Stomach (tissue), 9 donors: ENCODE data around the gene SSMEM1. TPM values are rescaled to one million over a fixed set of nuclear protein-coding genes. Genes with fewer than 3 reads are reported as not detected.
"Not testable (repeated sequence)": the region's sequence is repeated elsewhere in the genome, so short reads cannot be mapped to it uniquely, and the experiment has no call there.

ENCODE experiments used
- DNase-seq, 2 donors: peaks; one replicate each; pipeline versions ENCODE4 v3.0.0 to v3.0.0-alpha.2; 2013 to 2019
- H3K27ac ChIP-seq, 5 donors: fragments of 200-600 bp in 4 of 5; sonication (generic) in 4 of 5; one replicate each; pipeline ENCODE4 v1.5.1; 2013 to 2019; ENCODE audit warnings: mild to moderate bottlenecking in 1 of 5, moderate library complexity in 1 of 5
- H3K27me3 ChIP-seq, 3 donors: fragments of 200-600 bp; sonication (generic); one replicate each; pipeline ENCODE4 v1.5.1; 2017 to 2019; ENCODE audit warnings: mixed run types in 1 of 3
- H3K36me3 ChIP-seq, 4 donors: fragments of 200-600 bp; sonication (generic); 1 replicate in 3 of 4; 2 replicates in 1 of 4; pipeline ENCODE4 v1.5.1; 2016 to 2019
- H3K4me1 ChIP-seq, 4 donors: fragments of 200-600 bp; sonication (generic); one replicate each; pipeline ENCODE4 v1.5.1; 2016 to 2019
- H3K4me3 ChIP-seq, 4 donors: fragments of 200-600 bp; sonication (generic) in 3 of 4; one replicate each; pipeline ENCODE4 v1.5.1; 2016 to 2019; ENCODE audit warnings: mild to moderate bottlenecking in 1 of 4
- H3K9me3 ChIP-seq, 4 donors: fragments of 200-600 bp; sonication (generic); one replicate each; pipeline ENCODE4 v1.5.1; 2016 to 2019
- EP300 ChIP-seq: sonication (generic); formaldehyde crosslinking; IDR thresholded peaks from one replicate; pipeline ENCODE4 v1.6.1; 2017; ENCODE audit warnings: antibody characterized with exemption
- POLR2A ChIP-seq, 4 donors: fragments of 450-650 bp; IDR thresholded peaks; one replicate each; pipeline ENCODE4 v1.6.1; 2016; ENCODE audit warnings: antibody characterized with exemption in 4 of 4, control low read depth in 2 of 4, mild to moderate bottlenecking in 1 of 4, moderate library complexity in 1 of 4
- POLR2AphosphoS5 ChIP-seq, 3 donors: sonication (generic); formaldehyde crosslinking; IDR thresholded peaks; one replicate each; pipeline ENCODE4 v1.6.1; 2016; ENCODE audit warnings: antibody characterized with exemption in 3 of 3
- WGBS, 5 donors: extraction: QIAGEN DNeasy Blood & Tissue Kit in 3 of 5; methylation state at CpG; one replicate each; pipeline versions ENCODE4 v1.1.5 to v1.1.7; 2013 to 2018; 5-methylcytosine and 5-hydroxymethylcytosine counted together
- intact Hi-C: fragments of 100-400 bp; cut with DNase I; formaldehyde crosslinking; loops from one replicate; pipeline ENCODE4 v1.15.1; 2023; ENCODE audit warnings: low total_unique reads
- polyA plus RNA-seq, 3 donors: library from polyadenylated mRNA; stranded (reverse); fragments of 200-250 nt; gene quantifications; one replicate each; pipeline ENCODE4 v1.2.3, GENCODE V29; 2013
- total RNA-seq, 5 donors: library from RNA; depleted of rRNA; stranded (reverse); fragments of >200 nt; gene quantifications; one replicate each; pipeline versions ENCODE4 v1.1.0 to v1.2.3, GENCODE V29; 2014 to 2016
- TF ChIP-seq, protein P1 (sequence below), 7 experiments: fragments of 450-650 bp in 4 of 7; fragments of 200-600 bp in 3 of 7; sonication (generic) in 3 of 7; IDR thresholded peaks; one replicate each; pipeline ENCODE4 v1.5.1; 2016 to 2019; ENCODE audit warnings: antibody characterized with exemption in 7 of 7, control low read depth in 2 of 7, mild to moderate bottlenecking in 1 of 7
- donor health status: healthy with polysubstance abuse.
- donor health status: Bipolar disorder and iron deficiency.
- donor health status: healthy.

SSMEM1 gene
- total and polyA plus RNA-seq, 8 donors = not detected

DNA sequence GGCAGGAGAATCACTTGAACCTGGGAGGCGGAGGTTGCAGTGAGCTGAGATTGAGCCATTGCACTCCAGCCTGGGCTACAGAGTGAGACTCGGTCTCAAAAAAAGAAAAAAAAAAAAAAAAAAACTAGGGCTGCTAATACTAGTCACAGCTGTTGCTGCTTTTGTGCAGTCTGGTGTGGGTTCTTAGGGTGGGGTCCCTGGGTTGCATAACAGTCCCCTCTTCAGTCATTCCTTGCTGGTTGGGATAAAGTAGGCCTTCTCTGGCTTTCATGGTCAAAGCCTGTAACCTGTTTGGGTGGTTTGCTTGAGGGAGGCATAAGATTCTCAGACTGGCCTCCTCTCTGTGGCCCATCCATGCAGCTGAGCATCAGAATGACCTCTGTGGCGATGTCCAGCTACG lies 14.1 kb downstream of the SSMEM1 start:
- Histone ChIP-seq H3K36me3 (no peaks in the 10 kb centered on the region), H3K27ac (no peak overlapping the region), H3K27me3 (no peaks in the 10 kb centered on the region), H3K9me3 (peaks cover 0 to 5% (median 2%) of the 10 kb centered on the region in 4 donors), H3K4me3 (no peak overlapping the region), H3K4me1 (no peaks in the 10 kb centered on the region)
- 85 to 95% (median 90%) methylated on average over 4 of the region's 4 CpGs for WGBS, 5 donors
- TF ChIP-seq, protein P1, sequence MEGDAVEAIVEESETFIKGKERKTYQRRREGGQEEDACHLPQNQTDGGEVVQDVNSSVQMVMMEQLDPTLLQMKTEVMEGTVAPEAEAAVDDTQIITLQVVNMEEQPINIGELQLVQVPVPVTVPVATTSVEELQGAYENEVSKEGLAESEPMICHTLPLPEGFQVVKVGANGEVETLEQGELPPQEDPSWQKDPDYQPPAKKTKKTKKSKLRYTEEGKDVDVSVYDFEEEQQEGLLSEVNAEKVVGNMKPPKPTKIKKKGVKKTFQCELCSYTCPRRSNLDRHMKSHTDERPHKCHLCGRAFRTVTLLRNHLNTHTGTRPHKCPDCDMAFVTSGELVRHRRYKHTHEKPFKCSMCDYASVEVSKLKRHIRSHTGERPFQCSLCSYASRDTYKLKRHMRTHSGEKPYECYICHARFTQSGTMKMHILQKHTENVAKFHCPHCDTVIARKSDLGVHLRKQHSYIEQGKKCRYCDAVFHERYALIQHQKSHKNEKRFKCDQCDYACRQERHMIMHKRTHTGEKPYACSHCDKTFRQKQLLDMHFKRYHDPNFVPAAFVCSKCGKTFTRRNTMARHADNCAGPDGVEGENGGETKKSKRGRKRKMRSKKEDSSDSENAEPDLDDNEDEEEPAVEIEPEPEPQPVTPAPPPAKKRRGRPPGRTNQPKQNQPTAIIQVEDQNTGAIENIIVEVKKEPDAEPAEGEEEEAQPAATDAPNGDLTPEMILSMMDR (IDR thresholded peaks at IDR 0.05) = no peak
- no peak for TF ChIP-seq POLR2AphosphoS5 (IDR thresholded peaks at IDR 0.05)
- intact Hi-C loops = no loop called here
- no peak for DNase-seq

DNA sequence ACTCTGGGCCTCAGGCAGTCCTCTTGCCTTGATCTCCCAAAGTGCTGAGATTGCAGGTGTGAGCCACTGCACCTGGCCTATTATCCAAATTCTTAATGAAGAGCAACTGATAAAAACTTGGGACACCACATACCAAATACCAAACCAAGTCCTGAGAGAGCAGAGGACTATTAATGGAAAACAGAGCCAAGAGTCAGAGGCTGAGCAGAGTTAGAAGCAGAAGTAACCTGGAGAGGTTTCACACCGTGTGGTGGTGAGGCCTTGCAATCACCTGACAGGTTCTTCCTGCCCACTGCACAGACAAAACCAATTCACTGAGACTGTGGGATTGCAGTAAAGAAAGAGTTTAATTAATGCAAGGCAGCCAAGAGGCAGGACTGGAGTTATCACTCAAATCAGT lies 16.0 kb downstream of the SSMEM1 start:
- WGBS, 5 donors = 6 to 92% (median 81%) methylated on average over 1 of the region's 1 CpG
- intact Hi-C loops = no loop called here
- peaks cover 0 to 5% (median 2%) of the 10 kb centered on the region in 4 donors for H3K9me3 ChIP-seq
- H3K36me3 ChIP-seq = no peaks in the 10 kb centered on the region
- H3K27ac ChIP-seq = no peak overlapping the region
- DNase-seq = no peak
- no peaks in the 10 kb centered on the region for H3K27me3 ChIP-seq
- no peak overlapping the region for H3K4me3 ChIP-seq
- H3K4me1 ChIP-seq = peaks cover 0 to 8% (median 2%) of the 10 kb centered on the region in 4 donors
- TF ChIP-seq POLR2AphosphoS5 (IDR thresholded peaks at IDR 0.05) (no peak), EP300 (no peak), POLR2A (IDR thresholded peaks at IDR 0.05) (no peak)
- TF ChIP-seq, protein P1 (IDR thresholded peaks at IDR 0.05) = no peak

DNA sequence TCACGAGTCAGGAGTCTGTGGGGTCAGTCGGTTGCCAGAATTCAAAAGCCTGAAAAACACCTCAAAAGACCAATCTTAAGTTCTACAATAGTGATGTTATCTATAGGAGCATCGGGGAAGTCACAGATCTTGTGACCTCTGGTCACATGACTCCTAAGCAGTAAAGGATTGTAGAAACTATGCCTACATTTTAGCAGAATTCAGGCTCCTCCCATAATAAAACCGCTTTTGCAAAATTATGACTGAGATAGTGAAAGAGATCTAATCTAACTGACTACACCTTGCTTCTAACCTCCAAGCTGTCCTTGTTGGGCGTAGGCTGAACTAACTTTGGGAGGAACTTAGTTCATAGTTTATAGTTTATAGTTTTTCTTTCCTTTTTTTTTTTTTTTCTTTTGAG lies 16.6 kb downstream of the SSMEM1 start:
- TF ChIP-seq POLR2AphosphoS5 (IDR thresholded peaks at IDR 0.05) (no peak), POLR2A (IDR thresholded peaks at IDR 0.05) (no peak), EP300 (no peak)
- TF ChIP-seq, protein P1 (IDR thresholded peaks at IDR 0.05) = no peak
- DNase-seq = no peak
- no peak overlapping the region for H3K27ac ChIP-seq
- H3K9me3 ChIP-seq = peaks cover 0 to 5% (median 2%) of the 10 kb centered on the region in 4 donors
- intact Hi-C loops = no loop called here
- H3K4me1 ChIP-seq = peaks cover 0 to 8% (median 4%) of the 10 kb centered on the region in 4 donors
- no peaks in the 10 kb centered on the region for H3K36me3 ChIP-seq
- 86 to 91% (median 90%) methylated on average over 5 of the region's 5 CpGs for WGBS, 5 donors
- no peak overlapping the region for H3K4me3 ChIP-seq
- no peaks in the 10 kb centered on the region for H3K27me3 ChIP-seq

DNA sequence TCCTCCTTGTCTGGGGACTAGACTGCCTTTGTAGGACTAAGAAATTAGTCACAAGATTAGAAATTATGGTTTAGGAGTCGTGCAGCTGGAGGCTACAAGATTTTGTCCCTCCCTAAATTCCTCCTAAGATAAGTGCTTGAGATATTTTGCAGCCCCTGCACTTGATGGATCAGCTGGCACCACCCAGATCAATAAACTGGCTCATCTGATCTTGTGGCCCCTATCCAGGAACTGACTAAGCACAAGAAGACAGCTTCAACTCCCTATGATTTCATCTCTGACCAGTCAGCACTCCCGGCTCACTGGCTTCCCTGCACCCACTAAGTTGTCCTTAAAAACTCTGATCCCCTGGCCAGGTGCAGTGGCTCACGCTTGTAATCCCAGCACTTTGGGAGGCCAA lies 17.3 kb downstream of the SSMEM1 start:
- DNase-seq, H3K4me3 ChIP-seq, H3K36me3 ChIP-seq, H3K27me3 ChIP-seq, H3K27ac ChIP-seq, H3K9me3 ChIP-seq, intact Hi-C loops, H3K4me1 ChIP-seq: not testable (repeated sequence)
- WGBS, 5 donors = 63 to 84% (median 66%) methylated on average over 3 of the region's 3 CpGs

DNA sequence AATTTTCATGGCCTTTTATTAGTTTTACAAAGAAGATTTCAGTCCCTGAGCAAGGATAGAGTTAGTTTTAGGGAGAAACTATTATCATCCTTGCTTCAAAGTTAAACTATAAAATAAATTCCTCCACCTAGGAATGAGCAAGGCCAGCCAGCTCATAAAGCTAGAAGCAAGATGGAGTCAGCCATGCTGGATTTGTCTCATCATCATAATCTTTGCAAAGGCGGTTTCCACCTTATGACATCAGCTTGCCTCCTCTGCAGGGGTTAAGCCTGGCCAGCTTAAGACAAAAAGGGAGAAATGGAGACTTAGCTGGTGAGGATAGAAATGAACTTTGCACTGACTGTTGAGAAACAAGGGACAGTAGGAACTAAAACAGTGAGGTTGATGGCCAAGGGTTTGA lies 18.7 kb downstream of the SSMEM1 start:
- WGBS, 5 donors = 93 to 100% (median 97%) methylated on average over 1 of the region's 1 CpG
- Histone ChIP-seq H3K27me3 (no peaks in the 10 kb centered on the region), H3K27ac (no peak overlapping the region), H3K36me3 (no peaks in the 10 kb centered on the region), H3K4me3 (no peak overlapping the region), H3K9me3 (peaks cover 0 to 5% (median 2%) of the 10 kb centered on the region in 4 donors), H3K4me1 (peaks cover 0 to 8% (median 4%) of the 10 kb centered on the region in 4 donors)
- no peak for DNase-seq
- TF ChIP-seq, protein P1 (IDR thresholded peaks at IDR 0.05) = no peak
- no peak for TF ChIP-seq POLR2A (IDR thresholded peaks at IDR 0.05)
- TF ChIP-seq POLR2AphosphoS5 (IDR thresholded peaks at IDR 0.05) = no peak
- TF ChIP-seq EP300 = no peak
- intact Hi-C loops = no loop called here
